ENCODE data around the gene AP5Z1.

AP5Z1 gene

GRCh38 chr7:4775250-4775847 is at the start of gene AP5Z1:
AP5Z1 (plus strand) TSS chr7:4775623; CDS start chr7:4775716, 93 bp downstream.
- FAIRE-seq (peak; percentile 96), DNase-seq (ENCODE audit: insufficient read length, low spot score) (peak; percentile 98)

GRCh38 chr7:4725850-4726450 is 49.5 kb upstream of the AP5Z1 start:
- DNase-seq (ENCODE audit: insufficient read length, low spot score): no peak
- FAIRE-seq: no peak

DNA sequence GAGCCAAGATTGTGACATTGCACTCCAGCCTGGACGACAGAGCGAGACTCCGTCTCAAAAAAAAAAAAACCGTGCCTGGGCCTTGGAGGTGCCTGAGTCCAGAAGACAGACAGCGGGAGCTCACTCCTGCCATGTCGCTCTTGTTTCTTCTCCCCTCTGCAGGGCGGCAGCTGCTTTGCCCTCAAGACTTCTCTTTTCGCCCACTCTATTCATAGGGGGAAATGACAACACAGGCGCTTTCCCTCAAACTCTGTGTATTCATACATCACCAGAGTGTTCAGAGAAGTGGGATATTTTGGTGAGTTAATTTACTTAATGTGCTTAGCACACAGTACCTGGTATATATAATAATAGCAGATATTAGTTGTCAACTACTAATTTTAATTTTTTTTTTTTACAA is 48.9 kb upstream of the AP5Z1 start:
- FAIRE-seq (no peak), DNase-seq (ENCODE audit: insufficient read length, low spot score) (no peak)

DNA sequence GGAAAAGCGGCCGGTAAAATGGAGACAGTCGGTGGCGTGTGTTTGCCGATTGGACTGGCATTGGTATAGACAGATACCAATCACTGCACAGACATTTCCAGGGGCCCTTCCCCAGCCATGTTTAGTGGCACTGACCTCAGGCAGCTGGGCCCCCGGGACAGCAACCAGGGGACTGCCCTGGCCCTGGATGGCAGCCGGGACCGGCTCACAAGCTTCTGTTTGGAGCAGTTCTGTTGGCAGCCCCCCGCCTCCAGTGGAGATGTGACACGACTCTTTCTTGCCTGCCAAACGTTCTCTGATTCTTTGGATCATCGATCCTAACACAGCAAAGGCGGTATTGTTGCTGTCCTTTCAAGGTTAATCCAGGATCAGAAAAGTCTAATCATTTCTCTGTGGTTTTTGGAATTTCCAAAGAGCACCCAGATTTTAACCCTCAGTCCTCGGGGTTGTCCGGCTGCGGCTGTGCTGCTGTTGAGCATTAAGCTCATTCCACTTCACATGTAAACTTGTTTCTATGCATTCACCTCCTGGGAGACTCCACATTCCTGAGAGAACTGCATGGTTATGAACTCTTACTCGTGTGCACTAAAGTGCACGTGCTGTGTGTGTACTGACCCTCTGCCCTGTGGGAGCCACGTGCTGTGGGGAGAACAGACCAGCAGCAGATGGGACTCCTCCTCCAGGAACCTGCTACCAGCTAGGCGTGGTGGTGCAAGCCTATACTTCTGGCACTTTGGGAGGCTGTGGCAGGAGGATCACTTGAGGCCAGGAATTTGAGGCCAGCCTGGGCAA is 47.3 kb upstream of the AP5Z1 start:
- no peak for FAIRE-seq
- no peak for DNase-seq (ENCODE audit: insufficient read length, low spot score)

DNA sequence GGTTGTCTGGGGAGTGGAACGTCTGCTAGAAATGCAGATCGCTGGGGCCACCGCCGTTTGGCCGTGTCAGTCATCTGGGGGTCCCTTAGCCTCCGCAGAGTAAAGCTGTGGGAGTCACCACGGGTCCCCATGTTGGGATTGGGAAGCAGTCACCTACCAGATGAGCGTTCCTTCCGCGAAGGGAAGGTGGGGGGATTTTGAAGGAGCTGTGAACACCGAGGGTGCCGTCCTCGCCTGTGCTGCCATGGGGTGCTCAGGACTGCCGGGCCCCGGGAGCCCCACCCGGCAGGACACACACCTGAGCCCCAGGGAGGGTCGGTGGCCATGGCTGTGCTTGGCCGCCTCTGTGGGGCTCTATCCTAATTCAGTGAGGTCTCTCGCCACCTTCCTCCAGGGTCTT is 46.2 kb upstream of the AP5Z1 start:
- FAIRE-seq (no peak), DNase-seq (ENCODE audit: insufficient read length, low spot score) (no peak)

- FAIRE-seq (no peak), DNase-seq (ENCODE audit: insufficient read length, low spot score) (no peak)
These were observed 45.1 kb upstream of the AP5Z1 start for GRCh38 chr7:4730276-4730675.

GRCh38 chr7:4730971-4731370 is 44.5 kb upstream of the AP5Z1 start:
- FAIRE-seq (no peak), DNase-seq (ENCODE audit: insufficient read length, low spot score) (no peak)

DNA sequence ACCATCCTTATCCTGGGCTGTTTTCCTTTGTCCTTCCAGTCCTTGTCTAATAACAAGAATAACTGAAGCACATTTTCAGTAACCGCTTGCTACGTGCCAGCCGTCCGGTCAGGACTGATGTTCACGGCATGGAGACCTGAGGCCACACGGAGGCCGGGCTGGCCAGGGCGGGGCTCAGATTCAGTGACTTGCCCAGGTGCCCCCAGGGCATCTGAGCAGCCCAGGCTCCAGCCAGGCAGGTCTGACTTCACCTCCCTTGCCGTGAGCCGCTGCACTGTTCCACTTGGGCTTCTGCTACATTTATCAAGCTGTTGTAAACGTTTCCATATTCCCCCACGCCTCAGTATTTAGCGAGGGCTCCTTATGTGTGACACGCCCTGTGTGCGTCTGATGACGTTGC is 43.6 kb upstream of the AP5Z1 start:
- DNase-seq (ENCODE audit: insufficient read length, low spot score) (no peak), FAIRE-seq (no peak)

GRCh38 chr7:4733936-4734528 is 41.4 kb upstream of the AP5Z1 start:
- FAIRE-seq: no peak

GRCh38 chr7:4734587-4735345 is 40.7 kb upstream of the AP5Z1 start:
- DNase-seq (ENCODE audit: insufficient read length, low spot score) (no peak), FAIRE-seq (no peak)

More at GRCh38 chr7:4733936-4734528, 41.4 kb upstream of the AP5Z1 start:
- DNase-seq (ENCODE audit: insufficient read length, low spot score): no peak

DNA sequence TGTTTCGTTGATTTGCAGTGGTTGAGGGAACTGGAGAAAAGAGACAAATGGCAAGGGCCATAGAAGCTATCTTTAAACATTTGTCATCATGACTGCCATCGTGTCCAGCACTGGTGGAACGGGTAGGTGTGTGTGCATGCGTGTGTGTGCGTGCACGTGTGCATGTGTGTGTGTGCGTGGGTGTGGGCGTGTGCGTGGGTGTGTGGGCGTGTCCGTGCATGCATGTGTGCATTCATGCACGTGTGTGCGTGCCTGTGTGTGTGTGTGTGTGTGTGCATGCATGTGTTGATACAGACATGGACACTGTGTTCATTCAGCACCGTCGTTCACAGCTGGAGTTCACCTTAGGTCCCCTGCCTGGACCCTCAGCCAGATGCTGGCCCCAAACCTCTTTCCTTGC is 38.1 kb upstream of the AP5Z1 start:
- DNase-seq (ENCODE audit: insufficient read length, low spot score) (no peak), FAIRE-seq (no peak)

- DNase-seq (ENCODE audit: insufficient read length, low spot score) (no peak), FAIRE-seq (no peak)
These were observed 36.5 kb upstream of the AP5Z1 start for GRCh38 chr7:4738711-4739527.

- no peak for FAIRE-seq
- DNase-seq (ENCODE audit: insufficient read length, low spot score): no peak
These were observed 35.9 kb upstream of the AP5Z1 start for GRCh38 chr7:4739528-4739992.

DNA sequence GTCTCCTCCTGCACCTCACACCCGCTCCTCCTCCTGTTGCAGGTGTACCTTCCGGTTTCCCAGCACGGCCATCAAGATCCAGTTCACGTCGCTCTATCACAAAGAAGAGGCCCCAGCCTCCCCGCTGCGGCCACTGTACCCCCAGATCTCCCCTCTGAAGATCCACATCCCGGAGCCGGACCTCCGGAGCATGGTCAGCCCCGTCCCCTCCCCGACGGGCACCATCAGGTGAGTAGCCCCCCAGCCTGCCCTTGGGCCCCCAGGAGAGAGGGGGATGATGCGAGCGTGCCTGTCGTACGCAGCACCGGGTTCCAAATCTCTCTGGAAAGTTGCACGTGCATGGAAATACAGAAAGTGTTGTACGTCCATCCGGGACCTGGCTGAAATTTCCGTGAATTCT is 34.6 kb upstream of the AP5Z1 start:
- DNase-seq (ENCODE audit: insufficient read length, low spot score) (no peak), FAIRE-seq (no peak)

- FAIRE-seq: no peak
- no peak for DNase-seq (ENCODE audit: insufficient read length, low spot score)
These were observed 33.3 kb upstream of the AP5Z1 start for GRCh38 chr7:4742051-4742573.

GRCh38 chr7:4742852-4743251 is 32.6 kb upstream of the AP5Z1 start:
- no peak for FAIRE-seq

GRCh38 chr7:4744391-4745264 is 30.8 kb upstream of the AP5Z1 start:
- FAIRE-seq (peak; percentile 18), DNase-seq (ENCODE audit: insufficient read length, low spot score) (peak; percentile 74)

More at GRCh38 chr7:4742852-4743251, 32.6 kb upstream of the AP5Z1 start:
- DNase-seq (ENCODE audit: insufficient read length, low spot score): no peak

DNA sequence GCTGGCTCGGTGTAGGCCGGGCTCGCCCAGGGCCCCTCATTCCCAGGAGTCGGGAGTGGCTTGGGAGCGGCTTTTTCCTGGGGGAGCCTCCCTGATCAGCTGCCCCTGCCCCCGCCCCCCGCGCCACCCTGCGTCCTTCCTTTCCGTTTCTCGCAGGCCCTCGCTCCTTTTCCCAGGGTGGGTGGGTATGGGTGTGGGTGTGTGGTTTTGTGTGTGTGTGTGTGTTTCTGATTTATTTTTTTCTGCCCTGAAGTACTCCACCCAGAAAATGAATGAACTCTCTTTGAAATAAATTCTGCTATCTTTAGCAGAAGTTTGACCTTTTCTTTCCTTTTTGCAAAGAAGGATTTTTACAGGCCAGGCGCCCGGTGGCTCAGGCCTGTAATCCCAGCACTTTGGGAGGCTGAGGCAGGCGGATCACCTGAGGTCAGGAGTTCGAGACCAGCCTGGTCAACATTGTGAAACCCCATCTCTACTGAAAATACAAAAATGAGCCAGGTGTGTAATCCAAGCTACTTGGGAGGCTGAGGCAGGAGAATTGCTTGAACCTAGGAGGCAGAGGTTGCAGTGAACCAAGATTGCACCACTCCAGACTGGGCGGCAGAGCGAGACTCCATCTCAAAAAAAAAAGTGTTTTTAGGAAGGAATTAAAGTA is 30.0 kb upstream of the AP5Z1 start:
- FAIRE-seq (peak; percentile 35), DNase-seq (ENCODE audit: insufficient read length, low spot score) (no peak)

All from GM19239 (cell line).